ENCODE results near the gene MTMR1. TPM values are rescaled to one million over a fixed set of nuclear protein-coding genes. Genes with fewer than 3 reads are reported as not detected.

Gene MTMR1
- total and polyA plus RNA-seq, 9 of the 15 experiments (the other 6 are each of a cell fraction or from before 2014, with no cell fraction given), result 0.96 to 35.4 (median 22.4) TPM

DNA sequence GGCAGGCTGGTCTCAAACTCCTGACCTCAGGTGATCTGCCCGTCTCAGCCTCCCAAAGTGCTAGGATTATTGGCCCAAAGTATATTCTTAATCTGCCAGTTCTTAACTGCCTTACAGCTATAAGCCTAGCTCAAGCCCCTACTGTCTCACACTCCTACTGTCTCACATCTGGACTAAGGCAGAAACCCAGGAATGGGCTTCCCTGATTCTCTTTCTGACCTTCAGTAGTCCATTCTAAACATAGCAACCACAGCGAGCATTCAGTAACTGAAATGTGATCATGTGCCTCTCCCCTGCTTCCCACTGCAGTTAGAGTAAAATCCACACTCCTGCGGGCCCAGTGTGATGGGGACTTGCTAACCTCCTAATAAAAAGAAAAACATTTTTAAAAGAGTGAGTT lies 58.9 kb downstream of the MTMR1 start:
- no peaks in the 10 kb centered on the region for H3K4me1 ChIP-seq (replicated peaks in 1 of 2; ENCODE audit: control insufficient read depth in 2 of 2, insufficient read depth in 2 of 2, low read length in 2 of 2)
- no peak for FAIRE-seq
- in situ Hi-C loops (cut with MboI), result loop anchor here (25.0 kb wide), 1 partner anchor 935 kb away; the partner anchor contains the start of gene PRRG3

More for the DNA sequence above, 58.9 kb downstream of the MTMR1 start:
- no TSS peak for BruUV-seq (replicated peaks)
- DNase-seq (ENCODE audit: extremely low read depth in 1 of 4, low spot score in 3 of 4) (no peak), ATAC-seq (no peak)
- Histone ChIP-seq H3K9me1 (ENCODE audit: control insufficient read depth, insufficient read depth, low read length) (no peaks in the 10 kb centered on the region), H3K79me2 (ENCODE audit: control insufficient read depth, insufficient read depth, low read length) (no peaks in the 10 kb centered on the region), H4K20me1 (replicated peaks; ENCODE audit: control insufficient read depth, insufficient read depth, low read length) (no peaks in the 10 kb centered on the region), H3K4me2 (ENCODE audit: insufficient read depth, low read length) (no peak overlapping the region), H3K4me3 (no peak overlapping the region), H3K9ac (ENCODE audit: insufficient read depth in 1 of 2, low read depth in 2 of 2, low read length in 2 of 2) (no peak overlapping the region), H3K9me3 (replicated peaks; ENCODE audit: control insufficient read depth, insufficient read depth, low read depth, low read length) (no peaks in the 10 kb centered on the region), H2AFZ (ENCODE audit: low read depth, low read length) (no peak overlapping the region), H3K36me3 (ENCODE audit: control insufficient read depth, insufficient read depth, low read length) (peaks cover 30% of the 10 kb centered on the region; the same call in 2 of the 3 replicates), H3K27me3 (ENCODE audit: control insufficient read depth in 2 of 2, insufficient read depth in 2 of 2, low read length in 2 of 2) (no peaks in the 10 kb centered on the region), H3K27ac (ENCODE audit: extremely low read depth, low read depth, low read length) (no peak overlapping the region)
- TF ChIP-seq RBBP5 (IDR thresholded peaks at IDR 0.05; ENCODE audit: borderline replicate concordance, insufficient read depth, low read length, poor library complexity, severe bottlenecking), result no peak
- TF ChIP-seq ZNF263 (CRISPR knock-in tag; IDR thresholded peaks at IDR 0.05; ENCODE audit: borderline replicate concordance), result no peak
- no peak for TF ChIP-seq GATAD2A (IDR thresholded peaks at IDR 0.05)
- no peak for TF ChIP-seq ZNF766 (CRISPR knock-in tag; conservative IDR thresholded peaks at IDR 0.05)
- TF ChIP-seq, protein P1, sequence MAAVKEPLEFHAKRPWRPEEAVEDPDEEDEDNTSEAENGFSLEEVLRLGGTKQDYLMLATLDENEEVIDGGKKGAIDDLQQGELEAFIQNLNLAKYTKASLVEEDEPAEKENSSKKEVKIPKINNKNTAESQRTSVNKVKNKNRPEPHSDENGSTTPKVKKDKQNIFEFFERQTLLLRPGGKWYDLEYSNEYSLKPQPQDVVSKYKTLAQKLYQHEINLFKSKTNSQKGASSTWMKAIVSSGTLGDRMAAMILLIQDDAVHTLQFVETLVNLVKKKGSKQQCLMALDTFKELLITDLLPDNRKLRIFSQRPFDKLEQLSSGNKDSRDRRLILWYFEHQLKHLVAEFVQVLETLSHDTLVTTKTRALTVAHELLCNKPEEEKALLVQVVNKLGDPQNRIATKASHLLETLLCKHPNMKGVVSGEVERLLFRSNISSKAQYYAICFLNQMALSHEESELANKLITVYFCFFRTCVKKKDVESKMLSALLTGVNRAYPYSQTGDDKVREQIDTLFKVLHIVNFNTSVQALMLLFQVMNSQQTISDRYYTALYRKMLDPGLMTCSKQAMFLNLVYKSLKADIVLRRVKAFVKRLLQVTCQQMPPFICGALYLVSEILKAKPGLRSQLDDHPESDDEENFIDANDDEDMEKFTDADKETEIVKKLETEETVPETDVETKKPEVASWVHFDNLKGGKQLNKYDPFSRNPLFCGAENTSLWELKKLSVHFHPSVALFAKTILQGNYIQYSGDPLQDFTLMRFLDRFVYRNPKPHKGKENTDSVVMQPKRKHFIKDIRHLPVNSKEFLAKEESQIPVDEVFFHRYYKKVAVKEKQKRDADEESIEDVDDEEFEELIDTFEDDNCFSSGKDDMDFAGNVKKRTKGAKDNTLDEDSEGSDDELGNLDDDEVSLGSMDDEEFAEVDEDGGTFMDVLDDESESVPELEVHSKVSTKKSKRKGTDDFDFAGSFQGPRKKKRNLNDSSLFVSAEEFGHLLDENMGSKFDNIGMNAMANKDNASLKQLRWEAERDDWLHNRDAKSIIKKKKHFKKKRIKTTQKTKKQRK (IDR thresholded peaks at IDR 0.05; ENCODE audit: borderline replicate concordance, low read depth, low read length), result no peak
- TF ChIP-seq, protein P2, sequence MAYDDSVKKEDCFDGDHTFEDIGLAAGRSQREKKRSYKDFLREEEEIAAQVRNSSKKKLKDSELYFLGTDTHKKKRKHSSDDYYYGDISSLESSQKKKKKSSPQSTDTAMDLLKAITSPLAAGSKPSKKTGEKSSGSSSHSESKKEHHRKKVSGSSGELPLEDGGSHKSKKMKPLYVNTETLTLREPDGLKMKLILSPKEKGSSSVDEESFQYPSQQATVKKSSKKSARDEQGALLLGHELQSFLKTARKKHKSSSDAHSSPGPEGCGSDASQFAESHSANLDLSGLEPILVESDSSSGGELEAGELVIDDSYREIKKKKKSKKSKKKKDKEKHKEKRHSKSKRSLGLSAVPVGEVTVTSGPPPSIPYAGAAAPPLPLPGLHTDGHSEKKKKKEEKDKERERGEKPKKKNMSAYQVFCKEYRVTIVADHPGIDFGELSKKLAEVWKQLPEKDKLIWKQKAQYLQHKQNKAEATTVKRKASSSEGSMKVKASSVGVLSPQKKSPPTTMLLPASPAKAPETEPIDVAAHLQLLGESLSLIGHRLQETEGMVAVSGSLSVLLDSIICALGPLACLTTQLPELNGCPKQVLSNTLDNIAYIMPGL (CRISPR knock-in tag; IDR thresholded peaks at IDR 0.05), result no peak
- no peak for TF ChIP-seq ESRRA (IDR thresholded peaks at IDR 0.05; ENCODE audit: borderline replicate concordance, low read depth)
- 97% methylated on average over 3 of the region's 3 CpGs for WGBS (ENCODE audit: insufficient coverage, low coverage, missing lambda C conversion rate)
- intact Hi-C loops (cut with micrococcal nuclease), result no loop called here
- POLR2A ChIA-PET, result no interaction called here
- CTCF ChIA-PET (ENCODE audit: low intra/inter-chr PET ratio), result no interaction called here
